Activated T-cell treated with anti-CD3 and anti-CD28 coated beads, Interleukin-2, amount 50 U/mL, for 48 hours (primary cell): ENCODE results near the gene ZNF611.
"Not testable (repeated sequence)": the region's sequence is repeated elsewhere in the genome, so short reads cannot be mapped to it uniquely, and the experiment has no call there.

Experiments
- DNase-seq, 2 experiments: peaks; one replicate each; pipeline ENCODE4 v3.0.0-alpha.2; 2020

ZNF611 gene

DNA sequence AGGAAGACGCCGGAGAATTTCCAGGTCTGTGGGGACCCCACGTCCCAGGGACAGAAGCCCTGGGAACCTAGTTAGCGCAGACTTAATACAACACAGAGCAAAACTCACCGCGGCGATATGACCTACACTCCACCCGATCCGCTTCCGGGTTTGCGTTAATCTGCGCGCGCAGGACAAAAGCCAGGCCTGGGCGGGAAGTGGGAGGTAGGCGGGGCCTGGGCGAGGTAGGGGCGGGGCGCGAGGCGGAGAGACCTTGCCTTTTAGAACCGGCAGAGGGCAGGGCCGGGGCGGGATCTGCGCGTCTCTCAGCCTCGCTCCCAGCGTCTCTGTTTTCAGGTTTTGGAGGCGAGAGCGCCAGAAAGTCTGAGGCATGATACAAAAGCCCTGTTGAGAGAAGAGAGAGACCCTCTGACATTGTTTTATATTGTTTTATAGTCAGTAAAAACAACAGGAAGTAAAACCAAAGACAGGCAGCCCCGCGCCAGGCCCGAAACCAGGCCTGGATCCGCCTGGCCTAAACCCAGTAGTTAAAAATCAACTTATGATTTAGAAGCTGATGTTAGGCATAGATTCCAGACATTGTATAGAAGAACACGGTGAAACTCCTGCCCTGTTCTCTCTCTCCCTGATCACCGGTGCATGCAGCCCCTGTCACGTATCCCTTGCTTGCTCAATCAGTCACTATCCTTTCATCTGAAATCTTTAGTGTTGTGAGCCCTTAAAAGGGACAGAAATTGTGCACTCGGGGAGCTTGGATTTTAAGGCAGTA is at the start of gene ZNF611:
TSS of gene ZNF611 (minus strand) at position 152 of the 769 bp plus-strand sequence. CDS start 19,150 bp downstream, outside the sequence.
- DNase-seq: peak; percentile 100

DNA sequence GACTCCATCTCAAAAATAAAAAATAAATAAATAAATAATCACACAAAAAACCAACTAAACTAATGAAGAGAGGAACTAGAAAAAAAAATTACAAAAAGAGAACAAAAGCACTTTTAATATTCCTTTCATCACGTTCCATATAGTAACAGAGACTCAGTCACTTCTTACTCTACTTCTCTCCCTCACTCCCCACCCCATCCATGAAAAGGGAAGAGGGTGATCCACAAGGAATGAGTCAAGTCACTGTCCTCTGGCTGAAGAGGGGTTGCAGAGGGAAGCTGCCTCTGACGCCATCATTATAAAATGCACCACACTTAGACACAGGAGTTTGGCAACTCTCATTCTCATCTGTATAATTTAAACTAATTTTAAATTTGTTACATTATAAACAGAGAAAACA is 48.0 kb upstream of the ZNF611 start:
- DNase-seq: not testable (repeated sequence)

DNA sequence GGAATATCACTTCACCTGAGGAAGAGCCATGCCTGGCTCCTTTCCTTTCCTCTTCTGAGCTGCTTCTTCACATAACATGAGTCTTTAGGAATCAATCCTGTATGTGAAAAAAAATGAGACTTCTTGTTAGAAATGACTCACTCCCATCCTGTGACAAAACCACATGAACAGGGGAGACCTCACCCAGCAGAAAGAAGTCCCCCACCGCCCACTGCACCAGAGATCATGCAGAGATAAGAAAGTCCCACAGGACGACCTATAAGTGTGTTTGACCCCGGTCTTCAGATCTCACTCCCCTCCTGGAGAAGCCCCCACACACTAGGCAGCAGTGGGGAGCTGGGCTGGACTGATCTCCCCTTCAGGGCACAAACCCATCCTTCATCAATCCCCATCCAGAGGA is 44.0 kb upstream of the ZNF611 start:
- peak; percentile 39 to 49 for DNase-seq

DNA sequence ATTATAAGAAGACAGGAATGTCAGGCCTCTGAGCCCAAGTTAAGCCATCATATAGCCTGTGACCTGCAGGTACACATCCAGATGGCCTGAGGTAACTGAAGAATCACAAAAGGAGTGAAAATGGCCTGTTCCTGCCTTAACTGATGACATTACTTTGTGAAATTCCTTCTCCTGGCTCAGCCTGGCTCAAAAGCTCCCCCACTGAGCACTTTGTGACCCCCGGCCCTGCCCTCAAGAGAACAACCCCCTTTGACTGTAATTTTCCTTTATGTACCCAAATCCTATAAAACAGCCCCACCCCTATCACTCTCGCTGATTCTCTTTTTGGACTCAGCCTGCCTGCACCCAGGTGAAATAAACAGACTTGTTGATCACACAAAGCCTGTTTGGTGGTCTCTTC is 21.6 kb upstream of the ZNF611 start:
- not testable (repeated sequence) for DNase-seq

DNA sequence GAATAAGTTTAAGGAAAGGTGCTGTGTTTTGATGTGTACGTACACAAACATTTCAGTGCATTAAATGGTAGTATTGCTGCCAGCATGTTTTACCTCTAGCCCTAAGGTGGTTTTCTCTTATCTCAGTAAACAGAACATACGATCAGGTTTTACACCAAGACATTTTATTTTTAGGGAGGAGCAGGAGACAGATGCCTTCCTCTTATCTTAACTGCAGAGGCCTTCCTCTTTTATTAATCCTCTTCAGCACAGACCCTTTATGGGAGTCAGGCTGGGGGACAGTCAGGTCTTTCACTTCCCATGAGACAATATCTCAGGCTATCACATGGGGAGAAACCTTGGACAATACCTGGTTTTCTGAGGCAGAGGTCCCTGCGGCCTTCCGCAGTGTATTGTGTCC is 14.9 kb upstream of the ZNF611 start:
- no peak for DNase-seq

DNA sequence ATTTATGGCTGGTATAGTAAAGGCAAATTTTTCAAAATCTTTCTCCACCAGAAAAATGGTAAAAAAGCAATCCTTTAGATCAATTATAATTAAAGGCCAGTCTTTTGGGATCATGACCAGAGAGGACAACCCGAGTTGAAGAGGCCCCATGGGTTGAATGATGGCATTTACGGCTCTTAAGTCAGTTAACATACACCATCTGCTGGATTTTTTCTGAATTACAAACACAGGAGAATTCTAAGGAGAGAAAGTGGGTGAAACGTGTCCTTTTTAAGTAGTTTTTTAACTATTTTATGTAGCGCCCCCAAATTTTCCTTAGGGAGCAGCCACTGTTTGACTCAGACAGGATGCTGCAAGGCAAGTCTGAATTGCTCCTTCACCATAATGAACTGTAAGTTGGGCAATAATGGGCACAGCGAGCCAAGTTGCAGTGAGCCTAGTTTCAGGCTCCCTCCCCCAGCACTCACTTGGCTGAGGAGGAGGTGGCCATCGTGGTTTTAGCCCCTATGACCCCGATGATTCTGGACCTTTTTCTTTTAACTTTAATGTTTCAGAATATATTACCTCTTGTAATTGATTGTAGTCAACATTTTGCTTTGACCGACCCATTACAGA is 13.6 kb upstream of the ZNF611 start:
- no peak for DNase-seq

DNA sequence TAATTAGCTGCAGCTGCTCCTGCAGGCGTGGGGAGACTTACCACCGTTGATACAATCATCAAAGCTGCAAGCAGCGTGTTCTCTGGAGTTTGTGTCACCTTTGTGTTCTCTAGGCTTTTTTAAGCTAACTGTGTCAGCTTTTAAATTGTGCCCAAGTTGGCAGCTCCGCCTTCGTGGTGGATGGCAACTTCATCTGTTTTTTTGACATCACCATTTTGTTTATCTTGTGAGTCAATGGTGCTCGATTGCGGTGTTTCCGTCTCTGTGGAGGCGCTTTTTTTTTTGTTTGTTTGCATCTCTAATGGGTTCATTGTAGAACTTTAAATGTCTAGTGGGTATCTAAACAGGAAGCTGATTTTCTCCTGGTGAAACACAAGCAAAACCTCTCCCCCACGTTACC is 11.1 kb upstream of the ZNF611 start:
- DNase-seq: not testable (repeated sequence)

DNA sequence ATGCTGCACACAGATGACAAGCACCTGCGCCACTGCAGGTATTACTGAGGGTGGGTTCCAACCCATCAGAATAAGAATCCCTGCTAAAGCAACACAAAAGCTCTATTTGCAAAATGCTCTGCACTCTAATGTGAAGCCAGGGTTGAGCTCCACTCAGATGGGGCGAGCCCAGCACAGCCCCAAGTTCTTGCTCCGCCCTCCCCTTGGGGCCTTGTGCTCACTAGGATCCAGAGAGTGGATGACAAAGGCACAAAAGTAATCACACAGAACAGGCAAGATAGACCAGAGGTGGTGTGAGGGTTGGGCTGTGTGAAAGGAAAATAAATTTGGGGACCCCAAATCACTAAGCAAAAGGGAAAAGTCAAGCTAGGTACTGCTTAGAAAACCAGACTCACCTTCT is 8.2 kb upstream of the ZNF611 start:
- no peak for DNase-seq

DNA sequence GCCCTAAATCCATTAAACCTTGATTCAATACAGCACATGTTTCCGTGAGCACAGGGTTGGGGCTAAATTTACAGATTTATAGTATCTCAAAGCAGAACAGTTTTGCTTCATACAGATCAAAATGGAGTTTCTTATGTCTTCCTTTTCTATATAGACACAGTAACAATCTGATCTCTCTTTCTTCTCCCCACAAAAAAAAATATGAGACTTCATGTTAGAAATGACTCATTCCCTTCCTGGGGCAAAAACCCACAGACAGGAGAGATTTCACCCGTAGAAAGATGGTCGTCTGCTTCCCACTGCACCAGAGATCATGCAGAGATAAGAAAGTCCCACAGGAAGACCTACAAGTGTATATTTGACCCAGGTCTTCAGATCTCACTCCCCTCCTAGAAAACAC is 7.7 kb upstream of the ZNF611 start:
- no peak for DNase-seq

DNA sequence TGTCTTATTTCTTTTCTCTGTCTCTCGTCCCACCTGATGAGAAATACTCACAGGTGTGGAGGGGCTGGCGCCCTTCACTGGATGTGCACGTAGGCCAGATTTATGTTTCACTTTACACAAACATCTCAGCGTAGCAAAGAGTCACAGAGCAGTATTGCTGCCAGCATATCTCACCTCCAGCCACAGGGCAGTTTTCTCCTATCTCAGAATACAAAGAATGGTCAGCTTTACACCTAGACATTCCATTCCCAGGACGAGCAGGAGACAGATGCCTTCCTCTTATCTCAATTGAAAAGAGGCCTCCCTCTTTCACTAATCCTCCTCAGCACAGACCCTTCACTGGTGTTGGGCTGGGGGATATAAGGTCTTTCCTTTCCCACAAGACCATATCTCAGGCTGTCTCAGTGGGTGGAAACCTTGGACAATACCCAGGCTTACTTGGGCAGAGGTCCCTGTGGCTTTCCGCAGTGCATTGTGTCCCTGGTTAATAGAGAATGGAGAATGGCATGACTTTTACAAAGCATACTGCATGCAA is 7.2 kb upstream of the ZNF611 start:
- DNase-seq: no peak

DNA sequence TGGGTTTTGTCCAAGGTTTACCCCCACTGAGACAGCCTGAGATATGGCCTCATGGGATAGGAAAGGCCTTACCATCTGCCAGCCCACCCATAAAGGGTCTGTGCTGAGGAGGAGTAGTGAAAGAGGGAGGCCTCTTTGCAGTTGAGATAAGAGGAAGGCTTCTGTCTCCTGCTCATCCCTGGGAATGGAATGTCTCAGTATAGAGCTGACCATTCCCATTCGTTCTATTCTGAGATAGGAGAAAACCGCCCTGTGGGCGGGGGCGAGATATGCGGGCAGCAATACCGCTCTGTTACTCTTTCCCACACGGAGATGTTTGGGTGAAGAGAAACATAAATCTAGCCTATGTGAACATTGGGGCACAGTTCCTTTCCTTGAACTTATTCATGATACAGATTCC is 6.5 kb upstream of the ZNF611 start:
- not testable (repeated sequence) for DNase-seq

DNA sequence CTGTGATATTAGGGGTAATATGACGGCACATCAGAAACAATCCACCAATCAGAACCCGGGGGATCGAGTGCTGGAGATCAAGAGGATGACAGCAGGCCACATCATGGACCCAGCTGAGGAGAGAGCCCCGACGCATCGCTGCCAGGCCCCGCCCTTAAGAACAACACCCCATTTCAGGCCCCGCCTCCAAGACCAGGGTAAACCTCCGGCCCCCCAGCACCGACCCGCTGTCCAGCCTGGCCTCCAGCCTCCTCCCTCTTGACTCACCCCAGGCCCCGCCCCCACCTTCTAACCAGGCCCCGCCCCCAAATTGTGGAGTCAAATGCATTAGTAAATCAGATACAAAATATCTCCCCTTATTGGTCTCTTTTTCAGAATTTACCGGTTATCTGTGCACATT is 4.7 kb upstream of the ZNF611 start:
- DNase-seq: no peak

DNA sequence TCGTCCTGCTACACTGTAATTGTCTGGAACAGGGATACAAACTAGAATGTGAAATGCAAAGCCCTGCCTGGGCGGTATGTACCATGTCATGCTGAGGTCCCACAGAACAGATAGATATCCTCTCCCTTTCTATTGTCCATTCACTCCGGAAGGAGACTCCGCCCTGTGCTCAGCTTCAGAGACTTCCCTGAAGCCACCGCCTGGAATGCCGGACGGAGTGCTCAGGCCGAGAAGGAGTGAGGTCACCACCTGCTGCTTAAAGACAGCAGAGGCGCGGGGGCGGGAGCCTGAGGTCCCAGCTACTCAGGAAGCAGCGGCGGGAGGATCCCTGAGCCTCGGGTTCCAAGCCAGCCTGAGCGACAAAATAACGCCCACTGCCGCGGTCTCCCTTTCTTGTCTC is 890 bp upstream of the ZNF611 start:
- peak in 1 of 2 experiments; percentile 24 for DNase-seq

DNA sequence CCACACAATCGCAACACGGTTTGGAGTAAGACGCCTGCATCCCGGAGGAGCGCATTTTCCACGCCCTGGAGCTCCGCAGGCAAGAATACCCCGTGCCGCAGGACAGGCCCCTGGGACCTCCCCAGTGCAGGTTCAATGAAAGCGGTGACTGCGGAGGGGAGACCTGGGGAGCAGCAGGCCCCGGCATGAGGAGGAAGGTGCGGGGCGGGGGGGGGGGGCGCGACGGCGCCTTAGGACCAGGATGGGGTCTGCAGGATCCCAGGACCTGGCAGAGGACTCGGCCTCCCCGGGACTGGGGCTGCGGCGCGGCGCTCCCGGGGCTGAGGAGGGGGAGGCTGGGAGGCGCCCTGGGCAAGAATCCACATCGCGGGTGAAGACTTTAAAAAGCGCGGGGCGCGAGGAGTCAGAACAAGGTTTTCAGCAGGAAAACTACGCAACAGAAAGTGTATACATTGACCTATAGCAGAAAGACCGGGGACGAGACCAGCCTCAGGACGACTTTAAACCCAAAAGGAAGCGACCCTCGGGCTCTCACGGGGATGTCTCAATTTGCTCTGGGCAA is 432 bp downstream of the ZNF611 start:
- DNase-seq: no peak

DNA sequence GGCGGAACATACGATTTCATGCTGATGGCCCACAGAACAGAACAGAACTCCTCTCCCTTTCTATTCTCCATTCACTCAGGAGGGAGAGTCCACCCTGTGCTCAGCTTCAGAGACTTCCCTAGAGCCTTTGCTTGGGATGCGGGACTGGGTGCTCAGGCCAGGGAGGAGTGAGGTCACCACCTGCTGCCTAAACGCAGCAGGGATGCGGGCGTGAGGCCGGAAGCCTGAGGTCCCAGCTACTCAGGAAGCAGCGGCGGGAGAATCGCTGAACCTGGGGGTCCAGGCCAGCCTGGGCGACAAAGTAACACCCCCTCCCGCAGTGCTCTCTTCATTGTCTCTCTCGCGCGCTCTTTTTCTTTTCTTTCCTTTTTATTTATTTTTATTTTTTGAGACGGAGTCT is 8.8 kb downstream of the ZNF611 start:
- not testable (repeated sequence) for DNase-seq

DNA sequence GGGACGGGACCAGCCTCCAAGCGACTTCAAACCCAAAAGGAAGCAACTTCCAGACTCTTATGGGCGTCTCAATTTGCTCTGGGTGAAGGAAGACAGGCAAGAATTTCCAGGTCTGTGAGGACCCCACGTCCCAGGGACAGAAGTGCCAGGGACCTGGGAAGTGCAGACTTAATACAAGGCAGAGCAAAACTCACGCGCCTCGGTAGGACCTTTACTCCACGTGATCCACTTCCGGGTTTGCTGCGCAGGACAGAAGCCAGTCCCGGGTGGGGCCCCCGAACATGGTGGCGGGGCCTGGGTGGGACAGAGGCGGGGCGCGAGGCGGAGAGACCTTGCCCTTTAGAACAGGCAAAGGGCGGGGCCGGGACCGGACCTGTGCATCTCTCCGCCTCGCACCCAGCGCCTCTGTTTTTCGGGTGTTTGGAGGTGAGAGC is 9.3 kb downstream of the ZNF611 start:
- DNase-seq: no peak

DNA sequence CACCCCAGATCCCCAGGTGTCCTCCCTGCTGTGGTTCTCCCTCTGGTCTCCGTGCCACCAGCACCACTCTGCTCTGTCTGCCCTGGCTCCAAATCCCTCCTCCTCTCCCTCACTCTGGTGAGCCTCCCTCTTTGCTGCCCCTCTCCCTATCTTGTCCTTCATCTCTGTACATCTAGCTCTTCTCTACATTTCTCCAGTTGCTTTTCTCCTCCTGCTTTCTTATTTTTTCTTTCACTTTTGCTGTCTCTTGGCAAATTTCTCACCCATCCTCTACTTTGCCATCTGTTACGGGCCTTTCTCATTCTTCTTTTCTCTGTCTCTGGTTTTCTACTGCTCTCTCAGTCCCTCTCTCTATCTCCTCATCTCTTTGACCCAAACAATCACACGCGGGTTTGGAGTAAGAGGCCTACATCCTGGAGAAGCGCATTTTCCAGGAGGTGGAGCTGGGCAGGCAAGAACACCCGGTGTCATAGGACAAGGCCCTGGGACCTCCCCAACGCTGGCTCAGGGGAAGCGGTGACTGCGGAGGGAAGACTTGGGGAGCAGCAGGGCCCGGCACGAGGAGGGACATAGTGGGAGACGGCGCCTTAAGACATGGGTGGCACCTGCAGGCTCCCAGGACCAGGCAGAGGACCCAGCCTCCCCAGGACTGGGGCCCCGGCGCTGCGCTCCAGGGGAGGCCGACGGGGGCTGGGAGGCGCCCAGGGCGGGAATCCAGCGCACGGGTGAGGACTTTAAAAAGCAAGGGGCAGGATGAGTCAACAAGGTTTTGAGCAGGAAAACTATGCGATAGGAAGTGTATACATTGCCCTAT is 9.9 kb downstream of the ZNF611 start:
- DNase-seq: no peak

DNA sequence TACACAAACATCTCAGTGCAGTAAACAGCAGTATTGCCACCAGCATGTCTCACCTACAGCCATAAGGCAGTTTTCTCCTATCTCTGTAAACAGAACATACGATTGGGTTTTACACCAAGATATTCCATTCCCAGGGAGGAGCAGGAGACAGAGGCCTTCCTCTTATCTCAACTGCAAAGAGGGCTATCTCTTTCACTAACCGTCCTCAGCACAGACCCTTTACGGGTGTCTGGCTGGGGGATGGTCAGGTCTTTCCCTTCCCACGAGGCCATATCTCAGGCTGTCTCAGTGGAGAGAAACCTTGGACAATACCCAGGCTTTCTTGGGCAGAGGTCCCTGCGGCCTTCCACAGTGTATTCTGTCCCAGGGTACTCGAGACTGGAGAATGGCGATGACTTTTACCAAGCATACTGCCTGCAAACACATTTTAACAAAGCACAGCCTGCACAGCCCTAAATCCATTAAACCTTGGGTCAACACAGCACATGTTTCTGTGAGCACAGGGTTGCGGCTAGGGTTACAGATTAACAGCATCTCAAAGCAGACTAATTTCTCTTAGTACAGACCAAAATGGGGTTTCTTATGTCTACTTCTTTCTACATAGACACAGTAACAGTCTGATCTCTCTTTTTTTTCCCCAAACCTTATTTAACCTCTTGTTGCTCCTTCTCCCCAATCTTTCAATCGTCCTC is 10.8 kb downstream of the ZNF611 start:
- DNase-seq: not testable (repeated sequence)

DNA sequence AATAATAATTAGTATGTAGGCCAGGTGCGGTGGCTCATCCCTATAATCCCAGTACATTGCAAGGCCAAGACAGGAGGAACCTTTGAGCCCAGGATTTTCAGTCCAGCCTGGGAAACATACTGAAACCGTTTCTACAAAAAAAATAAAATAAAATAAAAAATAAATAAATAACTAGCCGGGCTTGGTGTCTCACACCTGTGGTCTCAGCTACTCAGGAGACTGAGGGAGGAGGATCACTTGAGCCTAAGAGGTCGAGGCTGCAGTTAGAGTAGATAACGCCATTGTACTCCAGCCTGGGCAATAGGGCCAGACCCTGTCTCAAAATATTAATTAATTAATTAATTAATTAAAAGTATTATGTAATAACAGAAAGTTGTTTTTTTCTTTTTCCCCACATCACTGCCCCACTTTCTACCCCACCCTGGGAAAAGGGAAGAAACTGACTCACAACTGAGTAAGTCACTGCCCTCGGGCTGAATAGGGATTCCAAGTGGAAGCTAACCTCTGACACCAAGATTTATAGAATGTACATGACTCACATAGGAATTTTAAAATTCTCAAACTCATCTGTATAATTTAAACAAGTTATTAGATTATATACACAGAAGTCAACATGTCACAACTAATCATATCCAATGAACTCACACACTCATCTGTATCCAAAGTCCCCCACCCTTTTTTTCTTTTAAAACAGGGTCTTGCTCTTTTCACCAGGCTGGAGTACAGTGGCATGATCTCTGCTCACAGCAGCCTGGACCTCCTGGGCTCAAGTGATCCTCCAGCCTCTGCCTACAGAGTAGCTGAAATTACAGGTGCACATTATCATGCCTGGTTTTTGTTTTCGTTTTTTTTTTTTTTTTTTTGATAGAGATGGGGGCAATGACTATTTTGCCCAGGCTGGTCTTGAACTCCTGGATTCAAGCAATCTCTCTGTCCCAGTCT is 12.5 kb downstream of the ZNF611 start:
- DNase-seq: no peak

DNA sequence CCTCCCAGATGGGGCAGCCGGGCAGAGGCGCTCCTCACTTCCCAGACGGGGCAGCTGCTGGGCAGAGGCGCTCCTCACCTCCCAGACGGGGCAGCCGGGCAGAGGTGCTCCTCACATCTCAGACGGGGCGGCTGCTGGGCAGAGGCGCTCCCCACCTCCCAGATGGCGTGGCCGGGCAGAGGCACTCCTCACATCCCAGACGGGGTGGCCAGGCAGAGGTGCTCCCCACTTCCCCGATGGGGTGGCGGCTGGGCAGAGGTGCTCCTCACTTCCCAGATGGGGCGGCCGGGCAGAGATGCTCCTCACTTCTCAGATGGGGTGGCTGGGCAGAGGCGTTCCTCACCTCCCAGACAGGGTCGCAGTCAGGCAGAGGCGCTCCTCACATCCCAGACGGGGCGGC is 14.3 kb downstream of the ZNF611 start:
- DNase-seq: not testable (repeated sequence)

DNA sequence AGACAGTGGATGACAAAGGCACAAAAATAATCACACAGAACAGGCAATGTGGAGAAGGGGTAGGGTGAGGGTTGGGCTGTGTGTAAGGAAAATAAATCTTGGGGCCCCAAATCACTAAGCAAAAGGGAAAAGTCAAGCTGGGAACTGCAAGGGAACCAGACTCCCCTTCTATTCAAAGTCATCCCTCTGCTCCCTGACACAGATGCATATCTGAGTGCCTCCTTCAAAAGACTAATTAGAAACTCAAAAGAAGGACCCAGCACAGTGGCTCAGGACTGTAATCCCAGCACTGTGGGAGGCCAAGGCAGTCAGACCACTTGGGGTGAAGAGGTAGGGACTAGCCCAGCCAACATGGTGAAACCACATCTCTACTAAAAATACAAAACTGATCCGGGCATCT is 18.3 kb downstream of the ZNF611 start:
- no peak for DNase-seq
